Naive thymus-derived CD4-positive, alpha-beta T cell (primary cell): ENCODE results near the gene DIAPH1. TPM values are rescaled to one million over a fixed set of nuclear protein-coding genes. Genes with fewer than 3 reads are reported as not detected.

Source experiments
- ATAC-seq: fragments of 150-1000 bp; cut with Tn5 transposase; 2 replicates; pipeline ENCODE4 v1.10.0; 2021; ENCODE audit warnings: mild to moderate bottlenecking, moderate library complexity
- CTCF ChIA-PET: fragments of 350-600 bp; sonication (Branson Sonifier 250); formaldehyde crosslinking; loops from one replicate; lab custom pipeline; 2021; ENCODE audit warnings: antibody characterized with exemption; lab: Charles Lee
- POLR2A ChIA-PET: fragments of 350-600 bp; sonication (Branson Sonifier 250); formaldehyde crosslinking; loops from one replicate; lab custom pipeline; 2021; ENCODE audit warnings: antibody characterized with exemption, inconsistent platforms; lab: Charles Lee
- DNase-seq, 9 donors: peaks; one replicate each; pipeline versions ENCODE4 v3.0.0 to v3.0.0-alpha.2; 2020 to 2022; ENCODE audit warnings: mixed read lengths in 1 of 9
- H3K27ac ChIP-seq: one replicate; pipeline ENCODE4 v1.7.0; 2013; ENCODE audit warnings: mild to moderate bottlenecking, low read depth, low read length, moderate library complexity
- H3K27me3 ChIP-seq, 2 donors: one replicate each; pipeline ENCODE4 v1.7.0; 2013; ENCODE audit warnings: low read length in 2 of 2, mild to moderate bottlenecking in 2 of 2, moderate library complexity in 2 of 2; ENCODE audit not compliant: control insufficient read depth in 2 of 2, insufficient read depth in 2 of 2
- H3K36me3 ChIP-seq, 3 experiments: 1 replicate in 2 of 3; 2 replicates in 1 of 3; pipeline ENCODE4 v1.7.0; 2013; ENCODE audit warnings: low read length in 3 of 3, mild to moderate bottlenecking in 3 of 3, moderate library complexity in 1 of 3; ENCODE audit not compliant: insufficient read depth in 3 of 3, control insufficient read depth in 2 of 3
- H3K4me1 ChIP-seq, 2 donors: one replicate each; pipeline ENCODE4 v1.7.0; 2013; ENCODE audit warnings: low read length in 2 of 2, mild to moderate bottlenecking in 2 of 2, moderate library complexity in 1 of 2; ENCODE audit not compliant: control insufficient read depth in 2 of 2, insufficient read depth in 2 of 2
- H3K4me3 ChIP-seq: 2 replicates; pipeline ENCODE4 v1.7.0; 2013; ENCODE audit warnings: mild to moderate bottlenecking, low read length
- H3K9me3 ChIP-seq, 3 experiments: 1 replicate in 2 of 3; 2 replicates in 1 of 3; pipeline ENCODE4 v1.7.0; 2013; ENCODE audit warnings: low read length in 3 of 3; ENCODE audit not compliant: control insufficient read depth in 2 of 3
- H3K27ac Mint-ChIP-seq, 9 donors: one replicate each; pipeline ENCODE4 v1.8.0; 2020 to 2022; ENCODE audit warnings: mixed read lengths in 9 of 9, mild to moderate bottlenecking in 8 of 9, moderate library complexity in 5 of 9, inconsistent platforms in 2 of 9
- H3K27me3 Mint-ChIP-seq, 5 donors: one replicate each; pipeline ENCODE4 v1.8.0; 2021 to 2022; ENCODE audit warnings: mixed read lengths in 5 of 5, mild to moderate bottlenecking in 1 of 5
- H3K36me3 Mint-ChIP-seq, 5 donors: one replicate each; pipeline ENCODE4 v1.8.0; 2020 to 2022; ENCODE audit warnings: mixed read lengths in 5 of 5, mild to moderate bottlenecking in 3 of 5, inconsistent platforms in 1 of 5
- H3K4me1 Mint-ChIP-seq, 7 donors: one replicate each; pipeline ENCODE4 v1.8.0; 2020 to 2022; ENCODE audit warnings: mixed read lengths in 7 of 7, mild to moderate bottlenecking in 3 of 7, inconsistent platforms in 1 of 7
- H3K4me3 Mint-ChIP-seq, 10 donors: one replicate each; pipeline ENCODE4 v1.8.0; 2020 to 2022; ENCODE audit warnings: mild to moderate bottlenecking in 10 of 10, mixed read lengths in 10 of 10, moderate library complexity in 6 of 10, inconsistent platforms in 2 of 10
- H3K9me3 Mint-ChIP-seq, 11 donors: one replicate each; pipeline ENCODE4 v1.8.0; 2020 to 2022; ENCODE audit warnings: mixed read lengths in 11 of 11, mild to moderate bottlenecking in 4 of 11, inconsistent platforms in 1 of 11, moderate library complexity in 1 of 11
- intact Hi-C, 2 donors: fragments of 100-400 bp; cut with micrococcal nuclease; formaldehyde crosslinking; loops; one replicate each; pipeline ENCODE4 v1.15.1; 2023
- polyA plus RNA-seq, 2 donors: library from polyadenylated mRNA; unstranded; fragments of 300-500 nt; fragmentation: Illumina TruSeq; gene quantifications; one replicate each; pipeline ENCODE4 v1.2.3, GENCODE V29; 2021
- total RNA-seq, 6 experiments: library from RNA in 5 of 6; stranded (reverse) in 5 of 6; gene quantifications; 1 replicate in 5 of 6; 2 replicates in 1 of 6; pipeline ENCODE4 v1.2.3 and lab custom pipeline; 2021 to 2026

The DIAPH1 gene
- total and polyA plus RNA-seq, 7 experiments from 2014 or later: 89.7 to 278 (median 172) TPM

GRCh38 chr5:141491323-141492167, 127.3 kb downstream of the DIAPH1 start:
- H3K27ac Mint-ChIP-seq: peak overlapping the region in 3 of 9 donors; percentile 16 to 66 (median 41)

GRCh38 chr5:141490771-141491170, 128.0 kb downstream of the DIAPH1 start:
- Histone ChIP-seq H3K9me3 (no peaks in the 10 kb centered on the region), H3K4me1 (no peaks in the 10 kb centered on the region), H3K27ac (no peak overlapping the region), H3K27me3 (peaks cover 0 to 6% of the 10 kb centered on the region in 2 donors), H3K4me3 (no peak overlapping the region), H3K36me3 (no peaks in the 10 kb centered on the region)
- Mint-ChIP-seq H3K27me3 (peaks cover 62 to 88% (median 71%) of the 10 kb centered on the region in 5 donors), H3K4me3 (peak overlapping the region in 5 of 10 donors; percentile 3 to 45 (median 35)), H3K27ac (no peak overlapping the region), H3K36me3 (peaks cover 0 to 14% (median 4%) of the 10 kb centered on the region in 5 donors), H3K9me3 (peaks cover 0 to 11% (median 0%) of the 10 kb centered on the region in 11 donors), H3K4me1 (peaks cover 0 to 28% (median 15%) of the 10 kb centered on the region in 7 donors)
- ChIA-PET POLR2A (no interaction called here), CTCF (no interaction called here)
- ATAC-seq (no peak), DNase-seq (no peak)
- intact Hi-C loops: no loop called here

More at GRCh38 chr5:141491323-141492167, 127.3 kb downstream of the DIAPH1 start:
- ChIA-PET CTCF (no interaction called here), POLR2A (no interaction called here)
- Histone ChIP-seq H3K4me3 (peak overlapping the region; percentile 20), H3K4me1 (no peaks in the 10 kb centered on the region), H3K27ac (no peak overlapping the region), H3K36me3 (no peaks in the 10 kb centered on the region), H3K9me3 (no peaks in the 10 kb centered on the region), H3K27me3 (peaks cover 0 to 5% of the 10 kb centered on the region in 2 donors)
- intact Hi-C loops: no loop called here
- H3K27me3 Mint-ChIP-seq: peaks cover 64 to 88% (median 69%) of the 10 kb centered on the region in 5 donors
- peak overlapping the region; percentile 54 to 81 (median 76) for H3K4me3 Mint-ChIP-seq
- peaks cover 0 to 7% (median 0%) of the 10 kb centered on the region in 11 donors for H3K9me3 Mint-ChIP-seq
- peaks cover 1 to 25% (median 12%) of the 10 kb centered on the region in 7 donors for H3K4me1 Mint-ChIP-seq
- no peak for ATAC-seq
- DNase-seq: no peak
- peaks cover 0 to 14% (median 4%) of the 10 kb centered on the region in 5 donors for H3K36me3 Mint-ChIP-seq

GRCh38 chr5:141490271-141490670, 128.5 kb downstream of the DIAPH1 start:
- Mint-ChIP-seq H3K27me3 (peaks cover 60 to 88% (median 70%) of the 10 kb centered on the region in 5 donors), H3K27ac (no peak overlapping the region), H3K9me3 (peaks cover 0 to 10% (median 0%) of the 10 kb centered on the region in 11 donors), H3K36me3 (peaks cover 0 to 14% (median under 1%) of the 10 kb centered on the region in 5 donors), H3K4me3 (peak overlapping the region in 2 of 10 donors; percentile 11 to 35), H3K4me1 (peaks cover 0 to 25% (median 12%) of the 10 kb centered on the region in 7 donors)
- Histone ChIP-seq H3K36me3 (no peaks in the 10 kb centered on the region), H3K27me3 (peaks cover 0 to 10% of the 10 kb centered on the region in 2 donors), H3K27ac (no peak overlapping the region), H3K9me3 (no peaks in the 10 kb centered on the region), H3K4me3 (no peak overlapping the region), H3K4me1 (peaks cover 0 to 2% of the 10 kb centered on the region in 2 donors)
- ATAC-seq (no peak), DNase-seq (no peak)
- intact Hi-C loops: no loop called here
- CTCF ChIA-PET: interaction anchor here (1.2 kb wide), 1 partner anchor 10 kb away, joined by 3 read pairs; no protein-coding TSS in a partner anchor
- POLR2A ChIA-PET: no interaction called here

DNA sequence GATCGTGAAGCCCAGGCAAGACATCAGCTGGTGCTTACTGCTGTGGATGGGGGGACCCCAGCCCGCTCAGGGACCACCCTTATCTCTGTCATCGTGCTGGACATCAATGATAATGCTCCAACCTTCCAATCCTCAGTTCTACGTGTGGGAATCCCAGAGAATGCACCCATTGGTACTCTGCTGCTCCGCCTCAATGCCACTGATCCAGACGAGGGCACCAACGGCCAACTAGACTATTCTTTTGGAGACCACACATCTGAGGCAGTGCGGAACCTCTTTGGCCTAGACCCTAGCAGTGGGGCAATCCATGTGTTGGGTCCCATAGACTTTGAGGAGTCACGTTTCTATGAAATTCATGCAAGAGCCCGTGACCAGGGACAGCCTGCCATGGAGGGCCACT, 129.0 kb downstream of the DIAPH1 start:
- H3K4me1 Mint-ChIP-seq: peaks cover 0 to 29% (median 17%) of the 10 kb centered on the region in 7 donors
- H3K27ac Mint-ChIP-seq: no peak overlapping the region
- Histone ChIP-seq H3K27me3 (peaks cover 0 to 13% of the 10 kb centered on the region in 2 donors), H3K27ac (no peak overlapping the region), H3K36me3 (no peaks in the 10 kb centered on the region), H3K4me3 (no peak overlapping the region), H3K9me3 (no peaks in the 10 kb centered on the region), H3K4me1 (peaks cover 0 to 7% of the 10 kb centered on the region in 2 donors)
- H3K9me3 Mint-ChIP-seq: peaks cover 0 to 10% (median 0%) of the 10 kb centered on the region in 11 donors
- ATAC-seq (no peak), DNase-seq (no peak)
- intact Hi-C loops: no loop called here
- CTCF ChIA-PET: interaction anchor here (1.2 kb wide), 1 partner anchor 9 kb away, joined by 3 read pairs; no protein-coding TSS in a partner anchor
- H3K4me3 Mint-ChIP-seq: peak overlapping the region in 1 of 10 donors; percentile 10
- H3K36me3 Mint-ChIP-seq: peaks cover 0 to 14% (median 0%) of the 10 kb centered on the region in 5 donors
- H3K27me3 Mint-ChIP-seq: peaks cover 62 to 88% (median 72%) of the 10 kb centered on the region in 5 donors
- POLR2A ChIA-PET: no interaction called here

- Mint-ChIP-seq H3K36me3 (peaks cover 0 to 14% (median 0%) of the 10 kb centered on the region in 5 donors), H3K4me1 (peaks cover 2 to 39% (median 25%) of the 10 kb centered on the region in 7 donors), H3K27me3 (peaks cover 67 to 88% (median 76%) of the 10 kb centered on the region in 5 donors), H3K9me3 (peaks cover 0 to 10% (median 0%) of the 10 kb centered on the region in 11 donors), H3K27ac (no peak within 1 kb of the TSS), H3K4me3 (peak within 1 kb of the TSS in 1 of 10 donors; percentile 10)
- DNase-seq (no peak), ATAC-seq (no peak)
- Histone ChIP-seq H3K9me3 (no peaks in the 10 kb centered on the region), H3K4me3 (no peak within 1 kb of the TSS), H3K4me1 (peaks cover 0 to 8% of the 10 kb centered on the region in 2 donors), H3K36me3 (no peaks in the 10 kb centered on the region), H3K27ac (no peak within 1 kb of the TSS), H3K27me3 (peaks cover 2 to 19% of the 10 kb centered on the region in 2 donors)
- ChIA-PET POLR2A (no interaction called here), CTCF (interaction anchor here (1.2 kb wide), 1 partner anchor 8 kb away, joined by 3 read pairs; no protein-coding TSS in a partner anchor)
- intact Hi-C loops: no loop called here
Observed at GRCh38 chr5:141488591-141489561, 129.9 kb downstream of the DIAPH1 start, which contains the start of gene PCDHGC5. PCDHGC5 (plus strand) TSS chr5:141489081; CDS start chr5:141489241, 160 bp downstream.

DNA sequence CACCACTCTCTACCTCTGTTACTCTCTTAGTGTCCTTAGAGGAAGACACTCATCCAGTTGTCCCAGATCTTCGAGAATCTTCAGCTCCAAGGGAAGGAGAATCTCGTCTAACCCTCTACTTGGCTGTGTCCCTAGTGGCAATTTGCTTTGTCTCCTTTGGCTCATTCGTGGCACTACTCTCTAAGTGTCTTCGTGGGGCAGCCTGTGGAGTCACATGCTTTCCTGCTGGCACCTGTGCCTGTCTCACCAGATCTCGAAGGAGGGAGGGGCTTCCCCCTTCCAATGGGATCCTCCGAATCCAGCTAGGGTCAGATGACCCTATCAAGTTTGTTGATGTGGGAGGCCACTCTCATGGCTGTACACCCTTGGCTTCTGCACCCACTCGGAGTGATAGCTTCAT, 131.7 kb downstream of the DIAPH1 start:
- peaks cover 7 to 19% of the 10 kb centered on the region in 2 donors for H3K27me3 ChIP-seq
- intact Hi-C loops: no loop called here
- Mint-ChIP-seq H3K4me1 (peaks cover 2 to 35% (median 22%) of the 10 kb centered on the region in 7 donors), H3K27me3 (peaks cover 78 to 88% (median 83%) of the 10 kb centered on the region in 5 donors), H3K9me3 (peaks cover 0 to 10% (median 0%) of the 10 kb centered on the region in 11 donors), H3K27ac (no peak overlapping the region), H3K36me3 (peaks cover 0 to 17% (median 0%) of the 10 kb centered on the region in 5 donors), H3K4me3 (no peak overlapping the region)
- DNase-seq (no peak), ATAC-seq (no peak)
- POLR2A ChIA-PET: no interaction called here
- H3K4me1 ChIP-seq: peaks cover 0 to 8% of the 10 kb centered on the region in 2 donors
- CTCF ChIA-PET: interaction anchor here (0.6 kb wide), 1 partner anchor 40 kb away, joined by 3 read pairs; no protein-coding TSS in a partner anchor
- no peak overlapping the region for H3K27ac ChIP-seq
- no peaks in the 10 kb centered on the region for H3K9me3 ChIP-seq
- no peak overlapping the region for H3K4me3 ChIP-seq
- H3K36me3 ChIP-seq: no peaks in the 10 kb centered on the region
